ENCODE results near the gene AOC2.

DNA sequence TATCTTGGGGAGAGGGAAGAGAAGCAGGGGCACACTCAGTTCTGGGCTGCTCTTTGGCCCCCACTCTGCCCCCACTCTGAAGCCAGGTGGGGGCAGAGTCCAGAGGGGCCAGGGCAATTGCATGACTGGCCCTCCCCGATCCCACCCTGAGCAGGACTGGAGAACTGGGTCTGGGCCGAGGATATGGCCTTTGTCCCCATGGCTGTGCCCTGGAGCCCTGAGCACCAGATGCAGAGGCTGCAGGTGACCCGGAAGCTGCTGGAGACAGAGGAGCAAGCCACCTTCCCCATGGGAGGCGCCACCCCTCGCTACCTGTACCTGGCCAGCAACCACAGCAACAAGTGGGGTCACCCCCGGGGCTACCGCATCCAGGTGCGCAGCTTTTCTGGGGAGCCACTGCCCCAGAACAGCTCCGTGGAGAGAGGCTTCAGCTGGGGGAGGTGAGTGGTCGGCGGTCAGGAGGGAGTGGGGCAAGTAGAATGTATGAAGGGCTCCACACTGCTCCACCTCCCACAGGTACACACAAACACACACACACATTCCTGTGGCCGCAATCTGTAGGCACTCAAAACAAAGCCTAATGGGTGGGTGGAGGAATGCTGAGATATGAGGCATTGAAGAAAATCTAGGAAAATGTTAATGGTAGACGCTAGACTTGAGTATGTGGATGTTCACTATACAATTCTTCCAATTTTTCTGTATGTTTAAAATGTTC is 28.0 kb downstream of the AOC2 start:
- TF ChIP-seq GATA2 (IDR thresholded peaks at IDR 0.05; ENCODE audit: low read depth, low read length) (no peak), GATA3 (IDR thresholded peaks at IDR 0.05; ENCODE audit: low read depth, low read length) (no peak)

Measured in SH-SY5Y (cell line).